Breast epithelium (tissue), 3 donors: ENCODE measurements around the gene LCLAT1.

ENCODE experiments used
- POLR2A ChIP-seq: fragments of 450-650 bp; IDR thresholded peaks from one replicate; pipeline ENCODE4 v1.6.1; 2016; ENCODE audit warnings: antibody characterized with exemption, mild to moderate bottlenecking, moderate library complexity
- POLR2AphosphoS5 ChIP-seq, 3 donors: sonication (generic); formaldehyde crosslinking; IDR thresholded peaks; one replicate each; pipeline ENCODE4 v1.6.1; 2017; ENCODE audit warnings: antibody characterized with exemption in 3 of 3
- TF ChIP-seq, protein P1 (sequence below), 3 donors: fragments of 450-650 bp; IDR thresholded peaks; one replicate each; pipeline ENCODE4 v1.5.1; 2016 to 2017; ENCODE audit warnings: antibody characterized with exemption in 3 of 3, mild to moderate bottlenecking in 3 of 3, moderate library complexity in 3 of 3

GRCh38 chr2:30412684-30413570, 34.1 kb upstream of the LCLAT1 start:
- TF ChIP-seq POLR2A (no peak), POLR2AphosphoS5 (IDR thresholded peaks at IDR 0.05) (no peak)
- TF ChIP-seq, protein P1, sequence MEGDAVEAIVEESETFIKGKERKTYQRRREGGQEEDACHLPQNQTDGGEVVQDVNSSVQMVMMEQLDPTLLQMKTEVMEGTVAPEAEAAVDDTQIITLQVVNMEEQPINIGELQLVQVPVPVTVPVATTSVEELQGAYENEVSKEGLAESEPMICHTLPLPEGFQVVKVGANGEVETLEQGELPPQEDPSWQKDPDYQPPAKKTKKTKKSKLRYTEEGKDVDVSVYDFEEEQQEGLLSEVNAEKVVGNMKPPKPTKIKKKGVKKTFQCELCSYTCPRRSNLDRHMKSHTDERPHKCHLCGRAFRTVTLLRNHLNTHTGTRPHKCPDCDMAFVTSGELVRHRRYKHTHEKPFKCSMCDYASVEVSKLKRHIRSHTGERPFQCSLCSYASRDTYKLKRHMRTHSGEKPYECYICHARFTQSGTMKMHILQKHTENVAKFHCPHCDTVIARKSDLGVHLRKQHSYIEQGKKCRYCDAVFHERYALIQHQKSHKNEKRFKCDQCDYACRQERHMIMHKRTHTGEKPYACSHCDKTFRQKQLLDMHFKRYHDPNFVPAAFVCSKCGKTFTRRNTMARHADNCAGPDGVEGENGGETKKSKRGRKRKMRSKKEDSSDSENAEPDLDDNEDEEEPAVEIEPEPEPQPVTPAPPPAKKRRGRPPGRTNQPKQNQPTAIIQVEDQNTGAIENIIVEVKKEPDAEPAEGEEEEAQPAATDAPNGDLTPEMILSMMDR (IDR thresholded peaks at IDR 0.05), result no peak
